Midbrain (tissue), 1 donor: Measurements from ENCODE around the gene JMJD6.
"Not testable (repeated sequence)": the region's sequence is repeated elsewhere in the genome, so short reads cannot be mapped to it uniquely, and the experiment has no call there.

ENCODE experiments used
- DNase-seq: peaks from one replicate; lab custom pipeline; 2025; lab: John Stamatoyannopoulos, UW

JMJD6 gene

GRCh38 chr17:76726231-76726775, at the start of gene JMJD6:
TSS of gene JMJD6 (minus strand) at chr17:76726606. CDS start at chr17:76726475, 131 bp downstream.
- peak; percentile 95 for DNase-seq

GRCh38 chr17:76775021-76775600, 48.7 kb upstream of the JMJD6 start:
- no peak for DNase-seq

GRCh38 chr17:76772842-76773525, 46.6 kb upstream of the JMJD6 start:
- DNase-seq = no peak

GRCh38 chr17:76758570-76758969, 32.2 kb upstream of the JMJD6 start:
- no peak for DNase-seq

- DNase-seq = no peak
These were observed 30.9 kb upstream of the JMJD6 start for GRCh38 chr17:76757256-76757655.

GRCh38 chr17:76755285-76755684, 28.9 kb upstream of the JMJD6 start:
- no peak for DNase-seq

- no peak for DNase-seq
These were observed 26.9 kb upstream of the JMJD6 start for GRCh38 chr17:76753061-76753961.

GRCh38 chr17:76752006-76752405, 25.6 kb upstream of the JMJD6 start:
- no peak for DNase-seq

- no peak for DNase-seq
These were observed 25.1 kb upstream of the JMJD6 start for GRCh38 chr17:76751416-76751993.

- DNase-seq = no peak
These were observed 22.3 kb upstream of the JMJD6 start for GRCh38 chr17:76748657-76749056.

- DNase-seq = no peak
These were observed 21.4 kb upstream of the JMJD6 start for GRCh38 chr17:76747716-76748363.

- DNase-seq = not testable (repeated sequence)
These were observed 19.4 kb upstream of the JMJD6 start for GRCh38 chr17:76745785-76746184.

GRCh38 chr17:76744747-76745146, 18.3 kb upstream of the JMJD6 start:
- no peak for DNase-seq

- no peak for DNase-seq
These were observed 16.6 kb upstream of the JMJD6 start for GRCh38 chr17:76742958-76743357.

- DNase-seq = no peak
These were observed 14.1 kb upstream of the JMJD6 start for GRCh38 chr17:76740329-76741118.

- not testable (repeated sequence) for DNase-seq
These were observed 13.2 kb upstream of the JMJD6 start for GRCh38 chr17:76739568-76740115.

- DNase-seq = no peak
These were observed 12.1 kb upstream of the JMJD6 start for GRCh38 chr17:76738468-76738850.

GRCh38 chr17:76737676-76738467, 11.5 kb upstream of the JMJD6 start, which contains the start of gene MFSD11:
TSS of gene MFSD11 (plus strand) at chr17:76738119. CDS start at chr17:76738353, 234 bp downstream.
- DNase-seq = peak; percentile 92

- peak; percentile 99 for DNase-seq
These were observed 10.8 kb upstream of the JMJD6 start, which contains the start of gene SRSF2 for GRCh38 chr17:76737082-76737675. TSS of gene SRSF2 (minus strand) at chr17:76737331. CDS start at chr17:76737160, 171 bp downstream.
